ENCODE results near the gene RPS6KA6.

Gene RPS6KA6

GRCh38 chrX:84187533-84188319 is at the start of gene RPS6KA6:
Gene RPS6KA6 (minus strand): TSS chrX:84188199. CDS start chrX:84187899, 300 bp downstream.
- DNase-seq = peak; percentile 8

- no peak for DNase-seq
Observed at GRCh38 chrX:84224741-84225140, 36.7 kb upstream of the RPS6KA6 start.

- DNase-seq = no peak
Observed at GRCh38 chrX:84223261-84223660, 35.3 kb upstream of the RPS6KA6 start.

GRCh38 chrX:84221181-84221580 is 33.2 kb upstream of the RPS6KA6 start:
- no peak for DNase-seq

- DNase-seq = no peak
Observed at GRCh38 chrX:84219551-84219950, 31.6 kb upstream of the RPS6KA6 start.

- DNase-seq = no peak
Observed at GRCh38 chrX:84218726-84219125, 30.7 kb upstream of the RPS6KA6 start.

- DNase-seq = no peak
Observed at GRCh38 chrX:84216881-84217280, 28.9 kb upstream of the RPS6KA6 start.

GRCh38 chrX:84216406-84216805 is 28.4 kb upstream of the RPS6KA6 start:
- DNase-seq = no peak

GRCh38 chrX:84205276-84205675 is 17.3 kb upstream of the RPS6KA6 start:
- DNase-seq = no peak

GRCh38 chrX:84199688-84200087 is 11.7 kb upstream of the RPS6KA6 start:
- no peak for DNase-seq

- DNase-seq = no peak
Observed at GRCh38 chrX:84197550-84197949, 9.6 kb upstream of the RPS6KA6 start.

- no peak for DNase-seq
Observed at GRCh38 chrX:84192006-84192405, 4.0 kb upstream of the RPS6KA6 start.

GRCh38 chrX:84189125-84189524 is 1.1 kb upstream of the RPS6KA6 start:
- no peak for DNase-seq

- DNase-seq = peak; percentile 77
Observed at GRCh38 chrX:84188320-84188834, 378 bp upstream of the RPS6KA6 start.

GRCh38 chrX:84186603-84187532 is 1.1 kb downstream of the RPS6KA6 start:
- no peak for DNase-seq

- DNase-seq = no peak
Observed at GRCh38 chrX:84182516-84182915, 5.5 kb downstream of the RPS6KA6 start.

GRCh38 chrX:84175958-84176357 is 12.0 kb downstream of the RPS6KA6 start:
- no peak for DNase-seq

GRCh38 chrX:84175274-84175673 is 12.7 kb downstream of the RPS6KA6 start:
- DNase-seq = no peak

- no peak for DNase-seq
Observed at GRCh38 chrX:84174348-84174747, 13.7 kb downstream of the RPS6KA6 start.

- DNase-seq = no peak
Observed at GRCh38 chrX:84170931-84171330, 17.1 kb downstream of the RPS6KA6 start.

GRCh38 chrX:84168574-84168973 is 19.4 kb downstream of the RPS6KA6 start:
- DNase-seq = no peak

GRCh38 chrX:84168095-84168494 is 19.9 kb downstream of the RPS6KA6 start:
- no peak for DNase-seq

- DNase-seq = no peak
Observed at GRCh38 chrX:84165711-84166110, 22.3 kb downstream of the RPS6KA6 start.

- DNase-seq = no peak
Observed at GRCh38 chrX:84162401-84162800, 25.6 kb downstream of the RPS6KA6 start.

All from NCI-H1694 (cell line).